Midbrain (tissue), 1 donor: ENCODE measurements around the gene UVSSA.
"Not testable (repeated sequence)": the region's sequence is repeated elsewhere in the genome, so short reads cannot be mapped to it uniquely, and the experiment has no call there.

ENCODE experiments used
- DNase-seq: peaks from one replicate; lab custom pipeline; 2025; lab: John Stamatoyannopoulos, UW

UVSSA gene

GRCh38 chr4:1376841-1377605, 30.0 kb downstream of the UVSSA start:
- DNase-seq: no peak

DNA sequence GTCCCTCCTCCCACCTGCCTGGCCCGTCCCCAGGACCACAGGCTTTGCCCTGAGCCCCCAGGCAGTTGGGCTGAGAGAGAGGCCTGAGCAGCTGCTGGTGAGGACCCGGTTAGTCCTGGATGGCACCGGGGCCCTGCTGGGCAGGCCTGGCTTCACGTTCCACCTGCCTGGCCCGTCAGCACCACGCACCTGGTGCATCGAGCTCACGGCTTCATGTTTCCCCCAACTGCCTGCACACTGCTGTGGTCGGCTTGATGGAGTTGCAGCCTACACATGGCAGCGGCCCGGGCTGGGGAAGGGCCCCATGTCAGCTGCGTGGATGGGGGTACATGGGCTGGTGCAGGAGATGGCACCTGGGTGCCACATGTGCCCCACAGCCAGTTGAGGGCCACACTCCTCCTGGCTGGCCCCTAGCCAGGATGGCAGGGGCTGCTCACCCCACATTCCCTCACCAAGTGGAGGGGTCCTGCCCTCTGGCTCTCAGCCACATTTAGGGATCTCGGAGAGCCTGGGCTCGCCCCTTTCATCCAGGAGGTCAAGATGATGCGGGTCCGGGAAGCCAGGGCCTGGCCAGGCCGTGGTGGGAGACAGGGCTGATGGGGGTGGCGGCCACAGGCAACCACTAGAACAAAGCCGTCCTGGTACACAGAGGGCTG, 30.7 kb downstream of the UVSSA start:
- DNase-seq: no peak

- DNase-seq: no peak
Observed at GRCh38 chr4:1378559-1379231, 31.7 kb downstream of the UVSSA start.

DNA sequence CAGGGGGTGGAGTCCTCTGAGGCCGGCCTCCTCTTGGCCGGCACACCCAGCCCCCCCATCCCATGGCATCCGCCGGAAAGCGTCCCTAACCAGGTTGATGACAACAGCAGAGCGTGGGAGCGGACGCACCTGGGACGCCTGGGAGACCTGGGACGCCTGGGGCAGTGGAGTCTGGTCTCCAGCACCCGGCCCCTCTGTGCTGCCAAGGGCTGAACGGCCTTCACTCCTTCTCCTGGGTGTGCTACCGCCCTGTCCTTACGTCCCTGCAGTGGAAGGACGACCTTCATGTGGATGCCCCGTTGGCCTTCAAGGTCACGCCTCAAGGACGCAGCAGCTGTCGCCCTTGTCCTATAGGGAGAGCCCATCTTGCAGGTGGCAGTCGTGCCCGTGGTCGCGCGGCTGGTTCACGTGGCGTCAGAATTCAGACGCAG, 32.4 kb downstream of the UVSSA start:
- no peak for DNase-seq

DNA sequence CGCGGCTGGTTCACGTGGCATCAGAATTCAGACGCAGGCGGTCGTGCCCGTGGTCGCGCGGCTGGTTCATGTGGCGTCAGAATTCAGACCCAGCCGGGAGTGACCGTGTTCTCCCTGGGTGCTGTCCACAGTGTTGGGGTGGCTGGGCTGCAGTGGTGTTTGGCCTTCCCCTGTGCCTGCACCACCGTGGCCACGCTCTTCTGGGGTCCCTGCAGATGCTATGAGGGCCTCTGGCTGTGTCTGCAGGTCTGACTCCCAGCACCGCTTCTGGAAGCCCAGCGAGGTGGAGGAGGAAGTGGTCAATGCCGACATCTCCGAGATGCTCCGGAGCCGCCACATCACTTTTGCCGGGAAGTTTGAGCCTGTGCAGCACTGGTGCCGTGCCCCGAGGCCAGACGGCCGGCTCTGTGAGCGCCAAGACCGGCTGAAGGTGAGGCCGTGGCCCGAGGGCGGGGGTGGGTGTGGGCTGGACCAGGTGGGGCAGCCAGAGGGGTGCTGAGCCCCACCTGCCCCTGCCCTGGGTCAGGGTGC, 32.9 kb downstream of the UVSSA start:
- DNase-seq: no peak

GRCh38 chr4:1380368-1381151, 33.6 kb downstream of the UVSSA start:
- no peak for DNase-seq

GRCh38 chr4:1381181-1381621, 34.2 kb downstream of the UVSSA start:
- DNase-seq: no peak

GRCh38 chr4:1381944-1382541, 35.0 kb downstream of the UVSSA start:
- no peak for DNase-seq

GRCh38 chr4:1382776-1383727, 36.0 kb downstream of the UVSSA start:
- DNase-seq: no peak

GRCh38 chr4:1383728-1384591, 37.0 kb downstream of the UVSSA start:
- no peak for DNase-seq

DNA sequence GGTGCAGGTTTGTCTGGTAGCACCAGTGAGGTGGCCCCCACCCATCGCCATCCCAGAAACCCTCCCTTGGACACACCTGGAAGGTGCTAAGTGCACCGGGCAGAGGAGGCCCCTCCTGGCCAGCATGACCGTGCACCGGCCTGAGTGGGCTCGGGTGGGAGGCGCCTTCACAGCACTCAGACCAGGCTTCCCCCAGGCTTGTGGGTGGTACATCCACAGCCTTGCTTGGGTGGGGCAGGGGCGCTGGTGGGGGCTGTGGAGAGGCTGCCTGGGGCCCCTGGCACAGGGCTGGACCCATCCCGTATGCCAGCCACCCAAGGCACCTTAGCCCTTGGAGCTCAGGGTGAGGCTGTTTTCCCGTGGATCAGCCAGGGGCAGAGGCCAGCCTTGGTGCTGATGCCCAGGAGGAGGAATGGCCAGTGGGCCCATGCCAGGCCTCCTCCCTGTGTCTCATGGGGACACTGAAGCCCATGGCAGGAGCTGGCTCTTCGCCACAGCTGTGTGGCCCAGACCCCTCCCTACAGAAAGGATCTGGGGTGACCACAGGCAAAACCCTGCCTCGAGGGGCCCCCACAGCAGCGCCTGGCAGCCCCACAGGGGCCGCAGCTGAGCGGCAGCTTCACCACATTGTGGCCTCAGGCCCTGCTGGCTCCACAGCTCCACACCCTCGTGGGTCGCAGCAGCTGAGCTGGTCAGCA, 37.8 kb downstream of the UVSSA start:
- no peak for DNase-seq

GRCh38 chr4:1385373-1386340, 38.6 kb downstream of the UVSSA start:
- no peak for DNase-seq

DNA sequence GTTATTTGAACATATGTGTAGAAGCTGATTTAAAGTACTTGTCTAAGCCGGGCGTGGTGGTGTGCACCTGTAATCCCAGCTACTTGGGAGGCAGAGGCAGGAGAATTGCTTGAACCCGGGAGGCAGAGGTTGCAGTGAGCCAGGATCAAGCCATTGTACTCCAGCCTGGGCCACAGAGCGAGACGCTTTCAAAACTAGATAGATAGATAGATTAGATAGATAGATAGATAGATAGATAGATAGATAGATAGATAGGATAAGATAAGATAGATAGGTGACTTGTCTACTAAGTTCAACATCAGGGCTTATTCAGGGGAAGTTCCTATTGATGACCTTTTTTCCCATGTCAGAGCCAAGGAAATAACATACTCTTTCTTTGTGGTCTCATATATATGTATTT, 46.4 kb downstream of the UVSSA start:
- not testable (repeated sequence) for DNase-seq

GRCh38 chr4:1393866-1394265, 46.9 kb downstream of the UVSSA start:
- DNase-seq: no peak

GRCh38 chr4:1394554-1395388, 47.8 kb downstream of the UVSSA start:
- DNase-seq: not testable (repeated sequence)

- not testable (repeated sequence) for DNase-seq
Observed at GRCh38 chr4:1395389-1395820, 48.4 kb downstream of the UVSSA start.
